NOMO-1 treated with DMSO at 0.1 percent for 48 hours (cell line): ENCODE measurements around the gene FBLIM1.

Experiments
- DNase-seq: peaks from one replicate; lab custom pipeline; 2025; ENCODE audit not compliant: unreplicated experiment; lab: John Stamatoyannopoulos, UW

Gene FBLIM1

GRCh38 chr1:15747378-15747777 lies 11.2 kb upstream of the FBLIM1 start:
- DNase-seq, result no peak

- no peak for DNase-seq
Observed at GRCh38 chr1:15748264-15748663, 10.3 kb upstream of the FBLIM1 start.

GRCh38 chr1:15748690-15749398 lies 9.8 kb upstream of the FBLIM1 start:
- DNase-seq, result no peak

GRCh38 chr1:15749399-15750291 lies 8.9 kb upstream of the FBLIM1 start:
- no peak for DNase-seq

GRCh38 chr1:15750924-15751323 lies 7.7 kb upstream of the FBLIM1 start:
- DNase-seq, result no peak

- DNase-seq, result no peak
Observed at GRCh38 chr1:15751717-15752116, 6.9 kb upstream of the FBLIM1 start.

- DNase-seq, result no peak
Observed at GRCh38 chr1:15753776-15754175, 4.8 kb upstream of the FBLIM1 start.

GRCh38 chr1:15755021-15755645 lies 3.5 kb upstream of the FBLIM1 start:
- no peak for DNase-seq

GRCh38 chr1:15755646-15756040 lies 3.0 kb upstream of the FBLIM1 start:
- no peak for DNase-seq

- DNase-seq, result no peak
Observed at GRCh38 chr1:15756143-15757015, 2.2 kb upstream of the FBLIM1 start.

- no peak for DNase-seq
Observed at GRCh38 chr1:15757016-15757543, 1.5 kb upstream of the FBLIM1 start.

- DNase-seq, result no peak
Observed at GRCh38 chr1:15757575-15758342, 836 bp upstream of the FBLIM1 start.

GRCh38 chr1:15758953-15759661 lies 512 bp downstream of the FBLIM1 start:
- no peak for DNase-seq

- DNase-seq, result no peak
Observed at GRCh38 chr1:15760520-15761211, 2.1 kb downstream of the FBLIM1 start.

GRCh38 chr1:15761366-15762128 lies 3.0 kb downstream of the FBLIM1 start:
- no peak for DNase-seq

- no peak for DNase-seq
Observed at GRCh38 chr1:15762546-15762945, 4.0 kb downstream of the FBLIM1 start.

GRCh38 chr1:15764269-15764764 lies 5.7 kb downstream of the FBLIM1 start:
- DNase-seq, result no peak

- DNase-seq, result no peak
Observed at GRCh38 chr1:15764890-15765289, 6.3 kb downstream of the FBLIM1 start.
